ENCODE data around the gene TNFSF15. TPM values are rescaled to one million over a fixed set of nuclear protein-coding genes. Genes with fewer than 3 reads are reported as not detected.

Gene TNFSF15
- total and polyA plus RNA-seq, 12 donors = 0.37 to 4.3 (median 1.3) TPM

- DNase-seq = no peak
- TF ChIP-seq CTCF (IDR thresholded peaks at IDR 0.05) = no peak
- no peak for TF ChIP-seq POLR2A (IDR thresholded peaks at IDR 0.05)
- H3K27me3 ChIP-seq = no peaks in the 10 kb centered on the region
- H3K27ac ChIP-seq = no peak overlapping the region
- 50 to 71% (median 64%) methylated on average over 3 of the region's 3 CpGs for WGBS, 4 donors
- intact Hi-C loops (cut with DNase I) = no loop called here
- H3K9me3 ChIP-seq (replicated peaks in 1 of 3) = no peaks in the 10 kb centered on the region
- H3K36me3 ChIP-seq (replicated peaks in 1 of 2) = no peaks in the 10 kb centered on the region
- H3K4me1 ChIP-seq (replicated peaks in 1 of 2) = no peaks in the 10 kb centered on the region
- H3K4me3 ChIP-seq = no peak overlapping the region
Measured at GRCh38 chr9:114829574-114830440, 24.0 kb upstream of the TNFSF15 start.

- 68 to 80% (median 75%) methylated on average over 3 of the region's 3 CpGs for WGBS, 4 donors
- no peak for TF ChIP-seq POLR2A (IDR thresholded peaks at IDR 0.05)
- no peak for TF ChIP-seq CTCF (IDR thresholded peaks at IDR 0.05)
- no peak for DNase-seq
- Histone ChIP-seq H3K36me3 (replicated peaks in 1 of 2) (no peaks in the 10 kb centered on the region), H3K9me3 (replicated peaks in 1 of 3) (no peaks in the 10 kb centered on the region), H3K27me3 (no peaks in the 10 kb centered on the region), H3K27ac (no peak overlapping the region), H3K4me3 (no peak overlapping the region), H3K4me1 (replicated peaks in 1 of 2) (no peaks in the 10 kb centered on the region)
- intact Hi-C loops (cut with DNase I) = no loop called here
Measured at GRCh38 chr9:114828303-114828650, 22.4 kb upstream of the TNFSF15 start.

GRCh38 chr9:114827641-114828302 is 21.9 kb upstream of the TNFSF15 start:
- H3K4me1 ChIP-seq (replicated peaks in 1 of 2) = no peaks in the 10 kb centered on the region
- no peak overlapping the region for H3K4me3 ChIP-seq
- no peaks in the 10 kb centered on the region for H3K27me3 ChIP-seq
- WGBS, 4 donors = 66 to 82% (median 73%) methylated on average over 2 of the region's 2 CpGs
- TF ChIP-seq POLR2A (IDR thresholded peaks at IDR 0.05) = no peak
- no peak for TF ChIP-seq CTCF (IDR thresholded peaks at IDR 0.05)
- H3K27ac ChIP-seq = no peak overlapping the region
- no peaks in the 10 kb centered on the region for H3K9me3 ChIP-seq (replicated peaks in 1 of 3)
- H3K36me3 ChIP-seq (replicated peaks in 1 of 2) = no peaks in the 10 kb centered on the region
- DNase-seq = no peak
- intact Hi-C loops (cut with DNase I) = no loop called here

GRCh38 chr9:114826431-114826830 is 20.6 kb upstream of the TNFSF15 start:
- TF ChIP-seq CTCF (IDR thresholded peaks at IDR 0.05) = no peak
- TF ChIP-seq POLR2A (IDR thresholded peaks at IDR 0.05) = no peak
- WGBS, 4 donors = 79 to 87% (median 82%) methylated on average over 3 of the region's 3 CpGs
- intact Hi-C loops (cut with DNase I) = no loop called here
- no peaks in the 10 kb centered on the region for H3K9me3 ChIP-seq (replicated peaks in 1 of 3)
- no peak for DNase-seq
- H3K27me3 ChIP-seq = no peaks in the 10 kb centered on the region
- no peaks in the 10 kb centered on the region for H3K36me3 ChIP-seq (replicated peaks in 1 of 2)
- no peak overlapping the region for H3K27ac ChIP-seq
- H3K4me1 ChIP-seq (replicated peaks in 1 of 2) = no peaks in the 10 kb centered on the region
- H3K4me3 ChIP-seq = no peak overlapping the region

Measured in adrenal gland (tissue), 12 donors.